MCF 10A (cell line): Measurements from ENCODE around the gene BUD13. TPM values are rescaled to one million over a fixed set of nuclear protein-coding genes. Genes with fewer than 3 reads are reported as not detected.

Source experiments
- BruUV-seq: library from RNA; stranded (reverse); fragments of 400-500 nt; replicated peaks from 2 replicates; lab custom pipeline; 2021; lab: Mats Ljungman, UMichigan
- CTCF ChIA-PET: fragments of 300-600 bp; sonication (Branson Sonifier 250); formaldehyde crosslinking; extraction: SDS; loops from one replicate; lab custom pipeline; 2021; ENCODE audit warnings: antibody characterized with exemption, inconsistent platforms; lab: Yijun Ruan, JAX
- POLR2A ChIA-PET: fragments of 300-600, 350-650 bp; sonication (Branson Sonifier 250); formaldehyde crosslinking; extraction: SDS; loops from one replicate; lab custom pipeline; 2020; ENCODE audit warnings: antibody characterized with exemption, inconsistent platforms; lab: Yijun Ruan, JAX
- DNase-seq: peaks from one replicate; pipeline ENCODE4 v3.0.0-alpha.2; 2018; ENCODE audit not compliant: unreplicated experiment
- H3K27ac Mint-ChIP-seq: one replicate; pipeline ENCODE4 v1.8.0; 2022; ENCODE audit warnings: mild to moderate bottlenecking, low read depth, mixed read lengths; ENCODE audit not compliant: unreplicated experiment
- H3K27me3 Mint-ChIP-seq: one replicate; pipeline ENCODE4 v1.8.0; 2022; ENCODE audit warnings: mixed read lengths; ENCODE audit not compliant: insufficient read depth, unreplicated experiment
- H3K36me3 Mint-ChIP-seq: one replicate; pipeline ENCODE4 v1.8.0; 2022; ENCODE audit warnings: mild to moderate bottlenecking, moderate library complexity, mixed read lengths; ENCODE audit not compliant: insufficient read depth, unreplicated experiment
- H3K4me1 Mint-ChIP-seq: one replicate; pipeline ENCODE4 v1.8.0; 2022; ENCODE audit warnings: mixed read lengths; ENCODE audit not compliant: insufficient read depth, unreplicated experiment
- H3K4me3 Mint-ChIP-seq: one replicate; pipeline ENCODE4 v1.8.0; 2022; ENCODE audit warnings: mild to moderate bottlenecking, moderate library complexity, mixed read lengths; ENCODE audit not compliant: unreplicated experiment
- H3K9me3 Mint-ChIP-seq: one replicate; pipeline ENCODE4 v1.8.0; 2022; ENCODE audit warnings: mixed read lengths; ENCODE audit not compliant: unreplicated experiment
- CTCF ChIP-seq: fragments of 200-600 bp; IDR thresholded peaks from one replicate; pipeline ENCODE4 v1.8.0; 2022; ENCODE audit warnings: antibody characterized with exemption, mild to moderate bottlenecking; ENCODE audit not compliant: unreplicated experiment
- intact Hi-C: fragments of 100-400 bp; cut with micrococcal nuclease; formaldehyde crosslinking; loops from 2 replicates; pipeline ENCODE4 v1.14.1; 2022
- total RNA-seq: library from RNA; stranded (reverse); gene quantifications from 2 replicates; pipeline ENCODE4 v1.2.3, GENCODE V29; 2022

The BUD13 gene
- total RNA-seq, 1 experiment from 2014 or later: 15.1 TPM

GRCh38 chr11:116776522-116776984, 3.8 kb upstream of the BUD13 start:
- H3K9me3 Mint-ChIP-seq: no peaks in the 10 kb centered on the region
- peaks cover 58% of the 10 kb centered on the region for H3K36me3 Mint-ChIP-seq

GRCh38 chr11:116775975-116776374, 3.2 kb upstream of the BUD13 start:
- Mint-ChIP-seq H3K4me1 (peaks cover 21% of the 10 kb centered on the region), H3K4me3 (no peak overlapping the region), H3K27ac (no peak overlapping the region), H3K9me3 (no peaks in the 10 kb centered on the region), H3K27me3 (no peaks in the 10 kb centered on the region), H3K36me3 (peaks cover 53% of the 10 kb centered on the region)
- intact Hi-C loops: no loop called here
- no peak for DNase-seq
- CTCF ChIA-PET: interaction anchor here (0.6 to 1.4 kb wide), 3 partner anchors 43 to 330 kb away, joined by 3 to 6 read pairs (median 5); no protein-coding TSS in a partner anchor
- no TSS peak for BruUV-seq
- POLR2A ChIA-PET: interaction anchor here (1.0 to 5.8 kb wide), 3 partner anchors 10 to 12 kb away, joined by 3 to 59 read pairs (median 4); partner anchors contain the start of gene ZPR1
- TF ChIP-seq CTCF: no peak

More at GRCh38 chr11:116776522-116776984, 3.8 kb upstream of the BUD13 start:
- DNase-seq: no peak
- no peaks in the 10 kb centered on the region for H3K27me3 Mint-ChIP-seq
- H3K4me1 Mint-ChIP-seq: peaks cover 18% of the 10 kb centered on the region
- CTCF ChIA-PET: interaction anchor here (0.6 to 1.5 kb wide), 4 partner anchors 14 to 369 kb away, joined by 3 to 6 read pairs (median 3); no protein-coding TSS in a partner anchor
- no peak overlapping the region for H3K27ac Mint-ChIP-seq
- H3K4me3 Mint-ChIP-seq: no peak overlapping the region
- intact Hi-C loops: no loop called here
- BruUV-seq: no TSS peak
- POLR2A ChIA-PET: interaction anchor here (1.0 to 1.1 kb wide), 2 partner anchors 10 to 11 kb away, joined by 3 to 4 read pairs; partner anchors contain the start of gene ZPR1
- TF ChIP-seq CTCF: no peak

- ChIA-PET CTCF (interaction anchor here (0.6 to 1.0 kb wide), 3 partner anchors 10 to 331 kb away, joined by 4 to 5 read pairs (median 4); no protein-coding TSS in a partner anchor), POLR2A (interaction anchor here (1.4 to 5.8 kb wide), 3 partner anchors 8 to 61 kb away, joined by 6 to 59 read pairs (median 14); partner anchors contain the start of gene ZPR1)
- Mint-ChIP-seq H3K4me1 (peaks cover 25% of the 10 kb centered on the region), H3K4me3 (no peak overlapping the region), H3K36me3 (peaks cover 46% of the 10 kb centered on the region), H3K27me3 (no peaks in the 10 kb centered on the region), H3K9me3 (no peaks in the 10 kb centered on the region), H3K27ac (no peak overlapping the region)
- TF ChIP-seq CTCF: no peak
- no TSS peak for BruUV-seq
- intact Hi-C loops: loop anchor here (5.0 kb wide), 1 partner anchor 333 kb away; no protein-coding TSS in a partner anchor
- DNase-seq: no peak
Measured at GRCh38 chr11:116774661-116775060, 1.9 kb upstream of the BUD13 start.

- Mint-ChIP-seq H3K4me3 (peak overlapping the region; percentile 97), H3K27me3 (no peaks in the 10 kb centered on the region), H3K27ac (peak overlapping the region; percentile 98), H3K9me3 (no peaks in the 10 kb centered on the region), H3K4me1 (peaks cover 25% of the 10 kb centered on the region), H3K36me3 (peaks cover 45% of the 10 kb centered on the region)
- BruUV-seq: TSS peak; percentile 87
- intact Hi-C loops: loop anchor here (5.0 kb wide), 1 partner anchor 334 kb away; no protein-coding TSS in a partner anchor
- DNase-seq: no peak
- no peak for TF ChIP-seq CTCF
- POLR2A ChIA-PET: interaction anchor here (0.8 to 5.8 kb wide), 9 partner anchors 9 to 406 kb away, joined by 3 to 59 read pairs (median 9); partner anchors contain the start of genes PAFAH1B2, SIK3 and ZPR1
- CTCF ChIA-PET: interaction anchor here (0.6 to 1.3 kb wide), 3 partner anchors 9 to 62 kb away, joined by 3 to 5 read pairs (median 3); no protein-coding TSS in a partner anchor
Measured at GRCh38 chr11:116773203-116774097, 663 bp upstream of the BUD13 start.
